GM12878 (cell line): ENCODE results near the gene TMEM140. TPM values are rescaled to one million over a fixed set of nuclear protein-coding genes. Genes with fewer than 3 reads are reported as not detected.

ENCODE experiments used
- ATAC-seq: fragments of 200-7000 bp; cut with Tn5 transposase; 3 replicates; pipeline ENCODE4 v1.9.1; 2020; ENCODE audit warnings: mild to moderate bottlenecking, moderate library complexity
- BruUV-seq: library from RNA; stranded (reverse); fragments of 400-500 nt; replicated peaks from 2 replicates; lab custom pipeline; 2021; lab: Mats Ljungman, UMichigan
- CTCF ChIA-PET: fragments of 300-600 bp; sonication (Branson Sonifier 250); formaldehyde crosslinking; extraction: SDS; loops from one replicate; lab custom pipeline; 2021; ENCODE audit warnings: inconsistent platforms; lab: Yijun Ruan, JAX
- POLR2A ChIA-PET: fragments of 350-600 bp; formaldehyde crosslinking; extraction: SDS; loops from one replicate; lab custom pipeline; 2021; ENCODE audit warnings: inconsistent platforms; lab: Charles Lee
- RAD21 ChIA-PET: fragments of 300-600 bp; sonication (Branson Sonifier 250); formaldehyde crosslinking; loops from one replicate; lab custom pipeline; 2023; ENCODE audit warnings: antibody characterized with exemption; ENCODE audit not compliant: unreplicated experiment; lab: Charles Lee
- SMC1A ChIA-PET: fragments of 300-600 bp; sonication (Branson Sonifier 250); formaldehyde crosslinking; loops from one replicate; lab custom pipeline; 2023; ENCODE audit not compliant: unreplicated experiment, uncharacterized antibody; lab: Charles Lee
- DNase-seq: peaks from one replicate; pipeline ENCODE4 v3.0.0-alpha.2; 2011; ENCODE audit warnings: low read depth, low spot score
- FAIRE-seq: peaks from 3 replicates; lab custom pipeline; 2011; peaks lifted over from hg19 to GRCh38; lab: Jason Lieb, UNC
- H2AFZ ChIP-seq: 2 replicates; pipeline ENCODE4 v1.6.0; 2011; ENCODE audit warnings: low read depth, low read length, control low read depth; ENCODE audit not compliant: control insufficient read depth
- H3K27ac ChIP-seq: 2 replicates; pipeline ENCODE4 v1.5.1; 2011; ENCODE audit warnings: control low read depth; ENCODE audit not compliant: control insufficient read depth, insufficient read depth
- H3K27me3 ChIP-seq, 2 experiments: replicated peaks in 1 of 2; 2 replicates each; pipeline versions ENCODE4 v1.6.0 to v1.6.1; 2011; ENCODE audit warnings: low read length in 1 of 2; ENCODE audit not compliant: control insufficient read depth in 2 of 2, insufficient read depth in 2 of 2
- H3K36me3 ChIP-seq, 2 experiments: 2 replicates each; pipeline ENCODE4 v1.5.1; 2011; ENCODE audit warnings: low read length in 1 of 2; ENCODE audit not compliant: control insufficient read depth in 2 of 2, insufficient read depth in 2 of 2
- H3K4me1 ChIP-seq: 2 replicates; pipeline ENCODE4 v1.6.1; 2011; ENCODE audit warnings: mild to moderate bottlenecking, low read length, moderate library complexity, mixed read lengths; ENCODE audit not compliant: control insufficient read depth, insufficient read depth
- H3K4me2 ChIP-seq: 2 replicates; pipeline ENCODE4 v1.6.0; 2011; ENCODE audit warnings: control low read depth; ENCODE audit not compliant: control insufficient read depth, insufficient read depth
- H3K4me3 ChIP-seq: fragments of 200-600 bp; sonication (generic); 2 replicates; pipeline ENCODE4 v1.5.1; 2016
- H3K79me2 ChIP-seq: 2 replicates; pipeline ENCODE4 v1.6.0; 2011; ENCODE audit warnings: low read length; ENCODE audit not compliant: control insufficient read depth, insufficient read depth
- H3K9ac ChIP-seq: 2 replicates; pipeline ENCODE4 v1.8.0; 2011; ENCODE audit warnings: low read length, control low read depth, mixed read lengths; ENCODE audit not compliant: control insufficient read depth, insufficient read depth
- H3K9me3 ChIP-seq: replicated peaks from 3 replicates; pipeline ENCODE4 v1.5.1; 2011; ENCODE audit warnings: mild to moderate bottlenecking, low read length; ENCODE audit not compliant: control insufficient read depth, insufficient read depth
- H4K20me1 ChIP-seq: 2 replicates; pipeline ENCODE4 v1.6.0; 2011; ENCODE audit not compliant: control insufficient read depth, insufficient read depth
- CHD1 ChIP-seq: IDR thresholded peaks from 2 replicates; pipeline ENCODE4 v1.6.1; 2012; ENCODE audit warnings: low read depth, low read length, improper control_type of control experiment
- CREM ChIP-seq: IDR thresholded peaks from 2 replicates; pipeline ENCODE4 v1.6.1; 2014; ENCODE audit warnings: antibody characterized with exemption, low read depth
- E2F8 ChIP-seq: fragments of 450-650 bp; IDR thresholded peaks from 2 replicates; pipeline ENCODE4 v1.6.1; 2018; ENCODE audit warnings: mild to moderate bottlenecking, low read depth, moderate library complexity; ENCODE audit not compliant: partially characterized antibody
- ELK1 ChIP-seq: IDR thresholded peaks from 2 replicates; pipeline ENCODE4 v1.6.1; 2012; ENCODE audit warnings: low read depth, low read length, improper control_type of control experiment
- EP300 ChIP-seq, 2 experiments: fragments of 150-350 bp in 1 of 2; IDR thresholded peaks; 2 replicates each; pipeline ENCODE4 v1.6.1; 2011 to 2012; ENCODE audit warnings: low read depth in 2 of 2, low read length in 2 of 2, borderline replicate concordance in 1 of 2, improper control_type of control experiment in 1 of 2, inconsistent platforms in 1 of 2; ENCODE audit not compliant: control insufficient read depth in 1 of 2
- NFIC ChIP-seq: IDR thresholded peaks from 2 replicates; pipeline ENCODE4 v1.6.1; 2012; ENCODE audit warnings: low read depth, mild to moderate bottlenecking, inconsistent platforms, low read length, moderate library complexity
- PAX8 ChIP-seq: fragments of 450-650 bp; IDR thresholded peaks from 2 replicates; pipeline ENCODE4 v1.6.1; 2017; ENCODE audit warnings: mild to moderate bottlenecking, moderate library complexity
- PML ChIP-seq: IDR thresholded peaks from 2 replicates; pipeline ENCODE4 v1.6.1; 2012; ENCODE audit warnings: low read length, inconsistent platforms
- RAD51 ChIP-seq: fragments of 450-650 bp; IDR thresholded peaks from 2 replicates; pipeline ENCODE4 v1.6.1; 2016; ENCODE audit warnings: moderate library complexity, mild to moderate bottlenecking, inconsistent platforms
- TBL1XR1 ChIP-seq: IDR thresholded peaks from 2 replicates; pipeline ENCODE4 v1.6.1; 2012; ENCODE audit warnings: low read depth, low read length, improper control_type of control experiment
- TCF3 ChIP-seq: IDR thresholded peaks from 2 replicates; pipeline ENCODE4 v1.6.1; 2012; ENCODE audit warnings: low read depth, mild to moderate bottlenecking, low read length, borderline replicate concordance; ENCODE audit not compliant: insufficient read depth
- YY1 ChIP-seq: IDR thresholded peaks from 2 replicates; pipeline ENCODE4 v1.6.1; 2011; ENCODE audit warnings: low read depth, mild to moderate bottlenecking, low read length
- WGBS: methylation state at CpG from one replicate; pipeline ENCODE4 v1.1.6; 2016; ENCODE audit warnings: low lambda C conversion rate; ENCODE audit not compliant: insufficient replicate concordance, insufficient coverage; ENCODE audit errors: missing lambda C conversion rate; 5-methylcytosine and 5-hydroxymethylcytosine counted together
- in situ Hi-C: fragments of 300-500 bp; cut with MboI; formaldehyde crosslinking; loops from 9 replicates; pipeline ENCODE4 v1.14.3; 2018; ENCODE audit warnings: mixed read lengths
- intact Hi-C: fragments of 100-400 bp; cut with micrococcal nuclease; formaldehyde crosslinking; loops from one replicate; pipeline ENCODE4 v1.14.2; 2022; ENCODE audit not compliant: unreplicated experiment
- polyA plus RNA-seq, 11 experiments: library from polyadenylated mRNA; depleted of rRNA in 4 of 11; unstranded in 6 of 11; stranded (reverse) in 5 of 11; fragments of >200 nt; fragmentation: Nextera tagmentation in 4 of 11; fragmentation: Illumina TruSeq in 1 of 11; extraction: Ambion mirVana in 4 of 11; extraction: Trizol in 1 of 11; gene quantifications; 1 replicate in 1 of 11; 2 replicates in 10 of 11; pipeline versions ENCODE4 v1.2.1 to v1.2.3, GENCODE V29; 2011 to 2016; ENCODE audit warnings: inconsistent platforms in 2 of 11, missing spikeins in 2 of 11, low read depth in 1 of 11
- total RNA-seq, 4 experiments: library from RNA; depleted of rRNA in 3 of 4; stranded (reverse); fragments of >200 nt in 3 of 4; fragmentation: Illumina TruSeq in 1 of 4; extraction: Trizol in 1 of 4; gene quantifications; 2 replicates each; pipeline versions ENCODE4 v1.2.1 to v1.2.3, GENCODE V29; 2013 to 2021
- TF ChIP-seq, protein P1 (sequence below): fragments of 450-650 bp; IDR thresholded peaks from 2 replicates; pipeline ENCODE4 v1.6.1; 2017; ENCODE audit warnings: mild to moderate bottlenecking, low read depth, inconsistent platforms; ENCODE audit not compliant: poor library complexity, severe bottlenecking

TMEM140 gene
- total and polyA plus RNA-seq, 10 of the 15 experiments (the other 5 are each of a cell fraction or from before 2014, with no cell fraction given): 0.85 to 20.7 (median 3.3) TPM

DNA sequence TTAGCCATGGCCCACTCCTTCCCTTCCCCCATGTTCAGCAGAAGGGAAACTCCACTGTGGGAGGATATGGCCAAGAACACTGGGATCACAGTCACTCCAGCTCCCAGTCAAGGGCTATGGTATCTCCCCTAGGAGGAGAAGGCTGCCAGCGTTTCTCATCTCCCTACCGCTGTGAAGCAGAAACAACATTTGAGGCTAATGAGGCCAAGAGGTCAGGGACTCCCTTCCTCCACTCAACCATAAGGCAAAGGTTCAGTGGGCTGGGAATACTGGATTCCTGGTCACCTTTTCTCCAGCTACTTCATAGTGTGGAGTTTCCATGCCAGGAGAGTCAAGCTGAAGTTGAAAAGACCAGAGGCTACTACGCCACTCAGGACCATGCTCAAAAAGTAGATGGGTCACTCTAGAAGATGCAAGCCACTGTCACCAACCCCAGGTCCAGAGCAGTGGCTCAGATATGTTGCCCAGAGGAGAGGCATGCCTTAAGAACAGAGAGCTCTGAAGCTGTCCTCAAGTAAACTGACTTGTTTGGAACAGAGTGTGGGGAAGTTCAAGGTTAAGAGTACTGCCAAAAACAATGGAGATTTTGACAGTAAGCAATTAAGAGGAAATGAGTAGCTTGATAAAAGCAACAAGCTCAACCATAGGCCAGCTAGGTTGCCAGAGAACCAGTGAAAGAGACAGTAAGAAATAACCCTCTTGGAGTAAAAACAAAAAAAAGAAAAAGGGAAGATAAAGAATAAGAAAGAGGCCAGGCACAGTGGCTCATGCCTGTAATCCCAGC, 3.8 kb upstream of the TMEM140 start:
- Histone ChIP-seq H2AFZ (no peak overlapping the region), H3K79me2 (peaks cover 12% of the 10 kb centered on the region), H3K27me3 (no peaks in the 10 kb centered on the region), H3K9ac (no peak overlapping the region), H3K36me3 (no peaks in the 10 kb centered on the region), H3K27ac (no peak overlapping the region), H4K20me1 (no peaks in the 10 kb centered on the region), H3K4me2 (no peak overlapping the region), H3K4me3 (no peak overlapping the region), H3K4me1 (peaks cover 14% of the 10 kb centered on the region; the same call in 1 of the 2 replicates), H3K9me3 (no peaks in the 10 kb centered on the region)
- ChIA-PET CTCF (interaction anchor here (0.8 to 1.8 kb wide), 4 partner anchors 26 to 174 kb away, joined by 3 to 7 read pairs (median 3); partner anchors contain the start of genes AGBL3 and CYREN), RAD21 (interaction anchor here (0.6 to 5.3 kb wide), 4 partner anchors 21 to 157 kb away, joined by 3 to 66 read pairs (median 4); partner anchors contain the start of gene CYREN), SMC1A (interaction anchor here (0.6 to 12.4 kb wide), 12 partner anchors 13 to 510 kb away, joined by 3 to 293 read pairs (median 4); partner anchors contain the start of genes AGBL3 and CYREN), POLR2A (interaction anchor here (0.6 to 9.3 kb wide), 5 partner anchors 21 to 157 kb away, joined by 3 to 169 read pairs (median 3); partner anchors contain the start of gene CYREN)
- DNase-seq (no peak), ATAC-seq (no peak), FAIRE-seq (no peak)
- no TSS peak for BruUV-seq
- in situ Hi-C loops (no loop called here), intact Hi-C loops (no loop called here)
- 97% methylated on average over 3 of the region's 3 CpGs for WGBS
- TF ChIP-seq TBL1XR1 (no peak), PML (no peak), CREM (no peak), RAD51 (no peak), NFIC (no peak), EP300 (IDR thresholded peaks at IDR 0.05; ENCODE audit: borderline replicate concordance in 1 of 2, control insufficient read depth in 1 of 2, low read depth in 2 of 2, low read length in 2 of 2) (no peak), ELK1 (no peak), E2F8 (no peak), YY1 (no peak), TCF3 (no peak), PAX8 (no peak), CHD1 (no peak)
- TF ChIP-seq, protein P1, sequence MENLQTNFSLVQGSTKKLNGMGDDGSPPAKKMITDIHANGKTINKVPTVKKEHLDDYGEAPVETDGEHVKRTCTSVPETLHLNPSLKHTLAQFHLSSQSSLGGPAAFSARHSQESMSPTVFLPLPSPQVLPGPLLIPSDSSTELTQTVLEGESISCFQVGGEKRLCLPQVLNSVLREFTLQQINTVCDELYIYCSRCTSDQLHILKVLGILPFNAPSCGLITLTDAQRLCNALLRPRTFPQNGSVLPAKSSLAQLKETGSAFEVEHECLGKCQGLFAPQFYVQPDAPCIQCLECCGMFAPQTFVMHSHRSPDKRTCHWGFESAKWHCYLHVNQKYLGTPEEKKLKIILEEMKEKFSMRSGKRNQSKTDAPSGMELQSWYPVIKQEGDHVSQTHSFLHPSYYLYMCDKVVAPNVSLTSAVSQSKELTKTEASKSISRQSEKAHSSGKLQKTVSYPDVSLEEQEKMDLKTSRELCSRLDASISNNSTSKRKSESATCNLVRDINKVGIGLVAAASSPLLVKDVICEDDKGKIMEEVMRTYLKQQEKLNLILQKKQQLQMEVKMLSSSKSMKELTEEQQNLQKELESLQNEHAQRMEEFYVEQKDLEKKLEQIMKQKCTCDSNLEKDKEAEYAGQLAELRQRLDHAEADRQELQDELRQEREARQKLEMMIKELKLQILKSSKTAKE: no peak
